Measurements from ENCODE around the gene CELF4. TPM values are rescaled to one million over a fixed set of nuclear protein-coding genes. Genes with fewer than 3 reads are reported as not detected.
"Not testable (repeated sequence)": the region's sequence is repeated elsewhere in the genome, so short reads cannot be mapped to it uniquely, and the experiment has no call there.

The CELF4 gene
- total and polyA plus RNA-seq, 10 donors, result 0.46 to 3.5 (median 0.78) TPM

GRCh38 chr18:37464257-37464656 is 101.3 kb downstream of the CELF4 start:
- Histone ChIP-seq H3K36me3 (no peaks in the 10 kb centered on the region), H3K4me3 (no peak overlapping the region), H3K9me3 (no peaks in the 10 kb centered on the region), H3K27ac (no peak overlapping the region), H3K4me1 (no peaks in the 10 kb centered on the region), H3K27me3 (replicated peaks in 1 of 7) (peaks cover 0 to 15% (median 0%) of the 10 kb centered on the region in 7 donors)
- WGBS, 5 donors, result 59 to 81% (median 74%) methylated on average over 2 of the region's 2 CpGs
- DNase-seq, result no peak
- intact Hi-C loops (cut with DNase I; ENCODE audit: low total_unique reads), result no loop called here
- TF ChIP-seq POLR2AphosphoS5 (IDR thresholded peaks at IDR 0.05), result no peak
- no peak for TF ChIP-seq POLR2A (IDR thresholded peaks at IDR 0.05)
- TF ChIP-seq CTCF (IDR thresholded peaks at IDR 0.05 in 8 of 11, conservative IDR thresholded peaks at IDR 0.05 in 3 of 11), result no peak

- intact Hi-C loops (cut with DNase I; ENCODE audit: low total_unique reads), result not testable (repeated sequence)
Observed at GRCh38 chr18:37461329-37461728, 104.3 kb downstream of the CELF4 start.

GRCh38 chr18:37460604-37461003 is 105.0 kb downstream of the CELF4 start:
- H3K4me3 ChIP-seq, result no peak overlapping the region
- no peaks in the 10 kb centered on the region for H3K36me3 ChIP-seq
- no peak for TF ChIP-seq POLR2AphosphoS5 (IDR thresholded peaks at IDR 0.05)
- TF ChIP-seq CTCF (IDR thresholded peaks at IDR 0.05 in 8 of 11, conservative IDR thresholded peaks at IDR 0.05 in 3 of 11), result no peak
- no peak for TF ChIP-seq POLR2A (IDR thresholded peaks at IDR 0.05)
- no peak overlapping the region for H3K27ac ChIP-seq
- H3K27me3 ChIP-seq (replicated peaks in 1 of 7), result peaks cover 0 to 10% (median 0%) of the 10 kb centered on the region in 7 donors
- no peaks in the 10 kb centered on the region for H3K4me1 ChIP-seq
- H3K9me3 ChIP-seq, result no peaks in the 10 kb centered on the region
- intact Hi-C loops (cut with DNase I; ENCODE audit: low total_unique reads), result no loop called here
- WGBS, 5 donors, result 78 to 94% (median 93%) methylated on average over 1 of the region's 1 CpG
- DNase-seq, result no peak

More at GRCh38 chr18:37461329-37461728, 104.3 kb downstream of the CELF4 start:
- not testable (repeated sequence) for H3K4me3 ChIP-seq, DNase-seq, H3K9me3 ChIP-seq, H3K4me1 ChIP-seq, H3K27ac ChIP-seq, H3K36me3 ChIP-seq
- WGBS, 5 donors, result 63 to 81% (median 65%) methylated on average over 6 of the region's 6 CpGs
- peaks cover 0 to 15% (median 0%) of the 10 kb centered on the region in 7 donors for H3K27me3 ChIP-seq (replicated peaks in 1 of 7)

GRCh38 chr18:37458697-37459096 is 106.9 kb downstream of the CELF4 start:
- Histone ChIP-seq H3K27me3 (replicated peaks in 1 of 7) (peaks cover 0 to 4% (median 0%) of the 10 kb centered on the region in 7 donors), H3K36me3 (no peaks in the 10 kb centered on the region), H3K4me3 (no peak overlapping the region), H3K27ac (no peak overlapping the region), H3K4me1 (no peaks in the 10 kb centered on the region), H3K9me3 (no peaks in the 10 kb centered on the region)
- no peak for TF ChIP-seq POLR2A (IDR thresholded peaks at IDR 0.05)
- TF ChIP-seq POLR2AphosphoS5 (IDR thresholded peaks at IDR 0.05), result no peak
- TF ChIP-seq CTCF (IDR thresholded peaks at IDR 0.05 in 8 of 11, conservative IDR thresholded peaks at IDR 0.05 in 3 of 11), result no peak
- intact Hi-C loops (cut with DNase I; ENCODE audit: low total_unique reads), result no loop called here
- DNase-seq, result no peak
- 77 to 86% (median 83%) methylated on average over 6 of the region's 6 CpGs for WGBS, 5 donors

GRCh38 chr18:37457753-37458152 is 107.8 kb downstream of the CELF4 start:
- Histone ChIP-seq H3K9me3 (no peaks in the 10 kb centered on the region), H3K4me3 (no peak overlapping the region), H3K27ac (peak overlapping the region in 1 of 8 donors; percentile 25), H3K36me3 (no peaks in the 10 kb centered on the region), H3K27me3 (replicated peaks in 1 of 7) (peaks cover 0 to 4% (median 0%) of the 10 kb centered on the region in 7 donors), H3K4me1 (peaks cover 0 to 3% (median 0%) of the 10 kb centered on the region in 6 donors)
- DNase-seq, result no peak
- WGBS, 5 donors, result 50 to 57% (median 53%) methylated on average over 8 of the region's 8 CpGs
- no peak for TF ChIP-seq POLR2AphosphoS5 (IDR thresholded peaks at IDR 0.05)
- TF ChIP-seq CTCF (IDR thresholded peaks at IDR 0.05 in 8 of 11, conservative IDR thresholded peaks at IDR 0.05 in 3 of 11), result no peak
- no peak for TF ChIP-seq POLR2A (IDR thresholded peaks at IDR 0.05)
- intact Hi-C loops (cut with DNase I; ENCODE audit: low total_unique reads), result no loop called here

Measured in spleen (tissue), 11 donors.